ENCODE data around the gene SMS. TPM values are rescaled to one million over a fixed set of nuclear protein-coding genes. Genes with fewer than 3 reads are reported as not detected.

SMS gene
- total RNA-seq, 2 experiments from 2014 or later, result 64.9 to 86.3 TPM

DNA sequence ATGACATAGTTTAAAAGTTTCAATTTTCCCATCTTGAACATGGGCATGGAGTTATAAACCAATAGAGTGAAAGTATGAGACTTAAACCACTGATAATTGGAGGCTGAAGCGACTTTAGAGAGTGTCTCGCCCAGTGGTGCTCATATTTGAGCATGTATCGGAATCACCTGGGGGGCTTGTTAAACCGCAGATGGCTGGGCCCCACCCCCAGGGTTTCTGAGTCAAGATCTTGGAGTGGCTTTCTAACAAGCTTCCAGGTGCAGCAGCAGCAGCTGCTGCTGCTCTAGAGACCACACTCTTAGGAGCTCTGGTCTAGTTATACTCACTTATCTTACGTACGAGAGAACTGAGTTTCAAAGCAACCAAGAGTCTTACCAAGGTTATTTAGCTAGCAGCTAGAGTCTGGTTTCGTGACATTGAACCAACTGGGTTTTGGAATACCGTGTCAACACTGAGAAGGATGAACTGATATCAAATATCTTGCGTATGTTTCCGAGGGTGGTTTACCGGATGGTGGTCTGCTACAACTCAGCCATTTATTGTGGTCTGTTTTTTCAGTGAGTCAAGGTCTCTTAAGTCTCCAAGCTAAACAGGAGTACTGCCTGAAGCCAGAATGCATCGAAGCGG lies 97.5 kb downstream of the SMS start:
- H2AFZ ChIP-seq (ENCODE audit: low read length), result no peak overlapping the region
- no peak overlapping the region for H3K4me3 ChIP-seq (ENCODE audit: low read depth, low read length, poor library complexity, severe bottlenecking)
- intact Hi-C loops (cut with micrococcal nuclease; ENCODE audit: unreplicated experiment), result no loop called here
- no peak for DNase-seq (ENCODE audit: low spot score)
- H3K36me3 ChIP-seq (ENCODE audit: insufficient read depth, low read length), result no peaks in the 10 kb centered on the region
- no peaks in the 10 kb centered on the region for H4K20me1 ChIP-seq (ENCODE audit: insufficient read depth, low read length)
- CTCF ChIA-PET (ENCODE audit: unreplicated experiment), result no interaction called here
- no peak overlapping the region for H3K4me2 ChIP-seq (ENCODE audit: low read length)
- H3K27ac ChIP-seq (ENCODE audit: low read depth, low read length, poor library complexity, severe bottlenecking), result no peak overlapping the region
- H3K9me3 ChIP-seq (ENCODE audit: low read length), result no peaks in the 10 kb centered on the region
- TF ChIP-seq, protein P1, sequence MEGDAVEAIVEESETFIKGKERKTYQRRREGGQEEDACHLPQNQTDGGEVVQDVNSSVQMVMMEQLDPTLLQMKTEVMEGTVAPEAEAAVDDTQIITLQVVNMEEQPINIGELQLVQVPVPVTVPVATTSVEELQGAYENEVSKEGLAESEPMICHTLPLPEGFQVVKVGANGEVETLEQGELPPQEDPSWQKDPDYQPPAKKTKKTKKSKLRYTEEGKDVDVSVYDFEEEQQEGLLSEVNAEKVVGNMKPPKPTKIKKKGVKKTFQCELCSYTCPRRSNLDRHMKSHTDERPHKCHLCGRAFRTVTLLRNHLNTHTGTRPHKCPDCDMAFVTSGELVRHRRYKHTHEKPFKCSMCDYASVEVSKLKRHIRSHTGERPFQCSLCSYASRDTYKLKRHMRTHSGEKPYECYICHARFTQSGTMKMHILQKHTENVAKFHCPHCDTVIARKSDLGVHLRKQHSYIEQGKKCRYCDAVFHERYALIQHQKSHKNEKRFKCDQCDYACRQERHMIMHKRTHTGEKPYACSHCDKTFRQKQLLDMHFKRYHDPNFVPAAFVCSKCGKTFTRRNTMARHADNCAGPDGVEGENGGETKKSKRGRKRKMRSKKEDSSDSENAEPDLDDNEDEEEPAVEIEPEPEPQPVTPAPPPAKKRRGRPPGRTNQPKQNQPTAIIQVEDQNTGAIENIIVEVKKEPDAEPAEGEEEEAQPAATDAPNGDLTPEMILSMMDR (conservative IDR thresholded peaks at IDR 0.05; ENCODE audit: low read length), result no peak
- TF ChIP-seq EZH2phosphoT487 (IDR thresholded peaks at IDR 0.05; ENCODE audit: borderline replicate concordance, low read depth, low read length), result no peak
- POLR2A ChIA-PET, result interaction anchor here (0.7 kb wide), 1 partner anchor 83 kb away, joined by 3 read pairs; no protein-coding TSS in a partner anchor
- H3K9me2 ChIP-seq (ENCODE audit: insufficient read depth, low read length), result no peaks in the 10 kb centered on the region
- H3K4me1 ChIP-seq (ENCODE audit: insufficient read depth, low read length, poor library complexity, severe bottlenecking), result no peaks in the 10 kb centered on the region
- no peaks in the 10 kb centered on the region for H3K79me2 ChIP-seq (ENCODE audit: insufficient read depth, low read depth, low read length)
- no TSS peak for BruUV-seq (replicated peaks)

DNA sequence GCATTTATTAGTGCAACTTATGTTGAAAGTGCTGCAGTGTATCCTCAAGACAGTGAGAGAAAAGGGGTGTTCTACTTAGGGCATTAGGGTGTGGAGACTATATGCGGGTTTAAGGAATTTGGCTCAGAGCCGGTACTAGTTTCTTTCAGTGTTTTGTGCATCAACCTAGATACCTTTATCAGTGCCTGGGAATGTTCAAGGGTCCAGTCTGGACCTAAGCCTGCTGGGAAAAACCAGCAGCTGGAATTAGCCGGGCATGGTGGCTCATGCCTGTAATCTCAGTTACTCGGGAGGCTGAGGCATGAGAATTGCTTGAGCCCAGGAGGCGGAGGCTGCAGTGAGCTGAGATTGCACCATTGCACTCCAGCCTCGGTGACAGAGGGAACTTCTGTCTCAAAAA lies 99.0 kb downstream of the SMS start:
- Histone ChIP-seq H4K20me1 (ENCODE audit: insufficient read depth, low read length) (no peaks in the 10 kb centered on the region), H3K79me2 (ENCODE audit: insufficient read depth, low read depth, low read length) (no peaks in the 10 kb centered on the region), H3K27ac (ENCODE audit: low read depth, low read length, poor library complexity, severe bottlenecking) (no peak overlapping the region), H3K4me2 (ENCODE audit: low read length) (no peak overlapping the region), H3K36me3 (ENCODE audit: insufficient read depth, low read length) (no peaks in the 10 kb centered on the region), H3K9me2 (ENCODE audit: insufficient read depth, low read length) (no peaks in the 10 kb centered on the region), H3K4me1 (ENCODE audit: insufficient read depth, low read length, poor library complexity, severe bottlenecking) (no peaks in the 10 kb centered on the region), H2AFZ (ENCODE audit: low read length) (no peak overlapping the region), H3K4me3 (ENCODE audit: low read depth, low read length, poor library complexity, severe bottlenecking) (no peak overlapping the region), H3K9me3 (ENCODE audit: low read length) (no peaks in the 10 kb centered on the region)
- no TSS peak for BruUV-seq (replicated peaks)
- no peak for DNase-seq (ENCODE audit: low spot score)
- ChIA-PET CTCF (ENCODE audit: unreplicated experiment) (no interaction called here), POLR2A (no interaction called here)
- intact Hi-C loops (cut with micrococcal nuclease; ENCODE audit: unreplicated experiment), result no loop called here
- TF ChIP-seq, protein P1 (conservative IDR thresholded peaks at IDR 0.05; ENCODE audit: low read length), result no peak
- no peak for TF ChIP-seq EZH2phosphoT487 (IDR thresholded peaks at IDR 0.05; ENCODE audit: borderline replicate concordance, low read depth, low read length)

DNA sequence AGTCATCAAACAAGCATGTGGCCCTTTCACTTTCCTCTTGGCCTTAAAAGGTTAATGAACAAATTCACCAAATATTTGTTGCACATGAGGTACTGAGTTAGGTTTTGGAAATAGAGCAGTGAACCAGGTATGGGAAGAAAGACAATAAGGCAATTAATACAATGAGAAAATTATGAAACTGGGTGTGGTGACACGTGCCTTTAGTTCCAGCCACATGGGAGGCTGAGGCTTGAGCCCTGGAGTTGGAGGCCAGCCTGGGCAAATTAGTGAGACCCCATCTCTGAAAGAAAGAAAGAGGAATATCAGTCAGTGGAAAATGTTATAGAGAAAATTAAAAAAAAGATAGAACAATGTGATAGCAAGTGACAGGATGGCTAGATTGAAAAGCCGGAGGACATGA lies 99.7 kb downstream of the SMS start:
- BruUV-seq (replicated peaks), result no TSS peak
- no peak for DNase-seq (ENCODE audit: low spot score)
- CTCF ChIA-PET (ENCODE audit: unreplicated experiment), result no interaction called here
- Histone ChIP-seq H3K9me3 (ENCODE audit: low read length) (no peaks in the 10 kb centered on the region), H2AFZ (ENCODE audit: low read length) (no peak overlapping the region), H3K4me3 (ENCODE audit: low read depth, low read length, poor library complexity, severe bottlenecking) (no peak overlapping the region), H3K9me2 (ENCODE audit: insufficient read depth, low read length) (no peaks in the 10 kb centered on the region), H3K36me3 (ENCODE audit: insufficient read depth, low read length) (no peaks in the 10 kb centered on the region), H3K79me2 (ENCODE audit: insufficient read depth, low read depth, low read length) (no peaks in the 10 kb centered on the region), H3K4me1 (ENCODE audit: insufficient read depth, low read length, poor library complexity, severe bottlenecking) (no peaks in the 10 kb centered on the region), H3K4me2 (ENCODE audit: low read length) (no peak overlapping the region), H4K20me1 (ENCODE audit: insufficient read depth, low read length) (no peaks in the 10 kb centered on the region), H3K27ac (ENCODE audit: low read depth, low read length, poor library complexity, severe bottlenecking) (no peak overlapping the region)
- POLR2A ChIA-PET, result no interaction called here
- TF ChIP-seq, protein P1 (conservative IDR thresholded peaks at IDR 0.05; ENCODE audit: low read length), result no peak
- TF ChIP-seq EZH2phosphoT487 (IDR thresholded peaks at IDR 0.05; ENCODE audit: borderline replicate concordance, low read depth, low read length), result no peak
- intact Hi-C loops (cut with micrococcal nuclease; ENCODE audit: unreplicated experiment), result no loop called here

All from OCI-LY7 (cell line).